ENCODE measurements around the gene RTBDN.

The RTBDN gene

DNA sequence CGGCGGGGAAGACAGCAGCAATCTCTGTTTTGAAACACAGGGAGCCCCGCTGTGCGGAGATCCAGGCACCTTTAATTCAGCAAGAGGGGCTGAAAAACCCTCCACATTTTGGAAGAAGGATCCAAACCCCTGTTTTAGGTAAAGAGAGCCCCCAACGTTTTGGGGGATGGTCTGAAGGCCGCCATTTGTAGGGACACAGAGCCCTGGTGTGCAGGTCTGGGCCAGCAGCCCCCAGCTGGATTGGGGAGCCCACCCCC lies 55.5 kb downstream of the RTBDN start:
- Histone ChIP-seq H3K4me1 (ENCODE audit: insufficient read depth, poor library complexity, severe bottlenecking) (peaks cover 14% of the 10 kb centered on the region), H3K36me3 (ENCODE audit: low read depth) (peaks cover 10% of the 10 kb centered on the region), H3K27ac (ENCODE audit: poor library complexity, severe bottlenecking) (peak overlapping the region; percentile 92), H3K27me3 (ENCODE audit: insufficient read depth, poor library complexity, severe bottlenecking) (no peaks in the 10 kb centered on the region), H3K9me3 (ENCODE audit: severe bottlenecking) (no peaks in the 10 kb centered on the region), H3K4me3 (ENCODE audit: severe bottlenecking) (peak overlapping the region; percentile 43)
- no peak for ATAC-seq (ENCODE audit: low read depth)
- DNase-seq (ENCODE audit: low spot score) = no peak
- TF ChIP-seq, protein P1, sequence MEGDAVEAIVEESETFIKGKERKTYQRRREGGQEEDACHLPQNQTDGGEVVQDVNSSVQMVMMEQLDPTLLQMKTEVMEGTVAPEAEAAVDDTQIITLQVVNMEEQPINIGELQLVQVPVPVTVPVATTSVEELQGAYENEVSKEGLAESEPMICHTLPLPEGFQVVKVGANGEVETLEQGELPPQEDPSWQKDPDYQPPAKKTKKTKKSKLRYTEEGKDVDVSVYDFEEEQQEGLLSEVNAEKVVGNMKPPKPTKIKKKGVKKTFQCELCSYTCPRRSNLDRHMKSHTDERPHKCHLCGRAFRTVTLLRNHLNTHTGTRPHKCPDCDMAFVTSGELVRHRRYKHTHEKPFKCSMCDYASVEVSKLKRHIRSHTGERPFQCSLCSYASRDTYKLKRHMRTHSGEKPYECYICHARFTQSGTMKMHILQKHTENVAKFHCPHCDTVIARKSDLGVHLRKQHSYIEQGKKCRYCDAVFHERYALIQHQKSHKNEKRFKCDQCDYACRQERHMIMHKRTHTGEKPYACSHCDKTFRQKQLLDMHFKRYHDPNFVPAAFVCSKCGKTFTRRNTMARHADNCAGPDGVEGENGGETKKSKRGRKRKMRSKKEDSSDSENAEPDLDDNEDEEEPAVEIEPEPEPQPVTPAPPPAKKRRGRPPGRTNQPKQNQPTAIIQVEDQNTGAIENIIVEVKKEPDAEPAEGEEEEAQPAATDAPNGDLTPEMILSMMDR (IDR thresholded peaks at IDR 0.05; ENCODE audit: poor library complexity, severe bottlenecking) = no peak

GRCh38 chr19:12778017-12778904 lies 56.1 kb downstream of the RTBDN start:
- peak; percentile 42 for ATAC-seq (ENCODE audit: low read depth)

GRCh38 chr19:12777217-12778016 lies 57.0 kb downstream of the RTBDN start:
- peak; percentile 38 for ATAC-seq (ENCODE audit: low read depth)
- peaks cover 13% of the 10 kb centered on the region for H3K36me3 ChIP-seq (ENCODE audit: low read depth)
- peak overlapping the region; percentile 43 for H3K4me3 ChIP-seq (ENCODE audit: severe bottlenecking)
- peaks cover 7% of the 10 kb centered on the region for H3K4me1 ChIP-seq (ENCODE audit: insufficient read depth, poor library complexity, severe bottlenecking)
- TF ChIP-seq, protein P1 (IDR thresholded peaks at IDR 0.05; ENCODE audit: poor library complexity, severe bottlenecking) = peak; percentile 96
- H3K9me3 ChIP-seq (ENCODE audit: severe bottlenecking) = no peaks in the 10 kb centered on the region
- peak overlapping the region; percentile 92 for H3K27ac ChIP-seq (ENCODE audit: poor library complexity, severe bottlenecking)
- no peak for DNase-seq (ENCODE audit: low spot score)
- H3K27me3 ChIP-seq (ENCODE audit: insufficient read depth, poor library complexity, severe bottlenecking) = no peaks in the 10 kb centered on the region

More at GRCh38 chr19:12778017-12778904, 56.1 kb downstream of the RTBDN start:
- DNase-seq (ENCODE audit: low spot score) = no peak
- Histone ChIP-seq H3K9me3 (ENCODE audit: severe bottlenecking) (no peaks in the 10 kb centered on the region), H3K4me1 (ENCODE audit: insufficient read depth, poor library complexity, severe bottlenecking) (peaks cover 10% of the 10 kb centered on the region), H3K27me3 (ENCODE audit: insufficient read depth, poor library complexity, severe bottlenecking) (no peaks in the 10 kb centered on the region), H3K4me3 (ENCODE audit: severe bottlenecking) (peak overlapping the region; percentile 43), H3K27ac (ENCODE audit: poor library complexity, severe bottlenecking) (peak overlapping the region; percentile 92), H3K36me3 (ENCODE audit: low read depth) (peaks cover 13% of the 10 kb centered on the region)
- TF ChIP-seq, protein P1 (IDR thresholded peaks at IDR 0.05; ENCODE audit: poor library complexity, severe bottlenecking) = no peak

Data from RWPE2 (cell line).